ENCODE measurements around the gene RHEB. TPM values are rescaled to one million over a fixed set of nuclear protein-coding genes. Genes with fewer than 3 reads are reported as not detected.

The RHEB gene
- total RNA-seq, 1 donor from 2014 or later: 113 TPM

DNA sequence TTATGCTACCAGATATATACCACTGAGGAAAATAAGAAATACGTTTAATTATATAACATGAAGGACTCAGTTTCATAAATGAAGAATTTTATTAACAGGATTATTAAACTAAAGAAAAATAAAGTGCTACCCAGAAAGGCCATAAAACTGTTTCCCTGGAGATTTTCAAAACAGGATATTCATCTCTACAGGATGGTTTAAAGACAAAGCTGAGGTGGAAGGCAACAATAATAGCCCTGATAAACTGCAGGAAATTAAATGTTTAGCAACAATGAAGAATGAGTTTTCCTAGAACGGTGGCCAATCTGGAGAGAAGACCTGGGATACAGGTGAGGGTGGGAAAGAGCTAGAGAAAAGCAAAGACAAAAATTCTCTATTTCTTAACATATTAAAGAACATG lies 11.9 kb downstream of the RHEB start:
- Histone ChIP-seq H3K4me3 (no peak overlapping the region), H3K9me3 (replicated peaks) (no peaks in the 10 kb centered on the region), H3K27me3 (ENCODE audit: low read depth) (no peaks in the 10 kb centered on the region), H3K36me3 (no peaks in the 10 kb centered on the region), H3K4me1 (peaks cover 100% of the 10 kb centered on the region), H3K27ac (replicated peaks) (no peak overlapping the region)
- DNase-seq: no peak
- TF ChIP-seq, protein P1, sequence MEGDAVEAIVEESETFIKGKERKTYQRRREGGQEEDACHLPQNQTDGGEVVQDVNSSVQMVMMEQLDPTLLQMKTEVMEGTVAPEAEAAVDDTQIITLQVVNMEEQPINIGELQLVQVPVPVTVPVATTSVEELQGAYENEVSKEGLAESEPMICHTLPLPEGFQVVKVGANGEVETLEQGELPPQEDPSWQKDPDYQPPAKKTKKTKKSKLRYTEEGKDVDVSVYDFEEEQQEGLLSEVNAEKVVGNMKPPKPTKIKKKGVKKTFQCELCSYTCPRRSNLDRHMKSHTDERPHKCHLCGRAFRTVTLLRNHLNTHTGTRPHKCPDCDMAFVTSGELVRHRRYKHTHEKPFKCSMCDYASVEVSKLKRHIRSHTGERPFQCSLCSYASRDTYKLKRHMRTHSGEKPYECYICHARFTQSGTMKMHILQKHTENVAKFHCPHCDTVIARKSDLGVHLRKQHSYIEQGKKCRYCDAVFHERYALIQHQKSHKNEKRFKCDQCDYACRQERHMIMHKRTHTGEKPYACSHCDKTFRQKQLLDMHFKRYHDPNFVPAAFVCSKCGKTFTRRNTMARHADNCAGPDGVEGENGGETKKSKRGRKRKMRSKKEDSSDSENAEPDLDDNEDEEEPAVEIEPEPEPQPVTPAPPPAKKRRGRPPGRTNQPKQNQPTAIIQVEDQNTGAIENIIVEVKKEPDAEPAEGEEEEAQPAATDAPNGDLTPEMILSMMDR (IDR thresholded peaks at IDR 0.05; ENCODE audit: borderline replicate concordance): no peak
- intact Hi-C loops (cut with micrococcal nuclease): no loop called here

DNA sequence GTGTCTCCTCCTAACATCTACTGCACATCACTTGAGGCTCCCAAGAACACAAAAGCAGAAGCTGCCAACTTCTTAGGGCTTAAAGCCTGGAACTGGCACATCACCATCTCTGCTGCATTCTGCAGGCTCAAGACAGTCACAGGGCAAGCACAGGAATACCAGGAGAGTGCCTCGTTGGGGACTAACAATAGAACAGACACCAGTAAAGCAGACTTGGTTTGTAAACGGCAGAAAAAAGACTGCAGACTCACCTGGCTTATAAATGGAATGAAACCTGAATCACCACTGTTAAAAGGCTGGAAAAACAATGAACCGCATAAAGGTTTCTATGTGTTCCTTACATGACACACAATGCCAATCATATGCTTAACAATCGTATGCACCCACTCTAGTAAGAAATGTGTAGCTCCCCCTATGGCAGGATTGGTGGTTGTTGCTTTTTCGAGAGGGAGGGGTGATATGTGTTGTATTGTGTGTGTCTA lies 12.8 kb downstream of the RHEB start:
- peaks cover 97% of the 10 kb centered on the region for H3K4me1 ChIP-seq
- intact Hi-C loops (cut with micrococcal nuclease): no loop called here

DNA sequence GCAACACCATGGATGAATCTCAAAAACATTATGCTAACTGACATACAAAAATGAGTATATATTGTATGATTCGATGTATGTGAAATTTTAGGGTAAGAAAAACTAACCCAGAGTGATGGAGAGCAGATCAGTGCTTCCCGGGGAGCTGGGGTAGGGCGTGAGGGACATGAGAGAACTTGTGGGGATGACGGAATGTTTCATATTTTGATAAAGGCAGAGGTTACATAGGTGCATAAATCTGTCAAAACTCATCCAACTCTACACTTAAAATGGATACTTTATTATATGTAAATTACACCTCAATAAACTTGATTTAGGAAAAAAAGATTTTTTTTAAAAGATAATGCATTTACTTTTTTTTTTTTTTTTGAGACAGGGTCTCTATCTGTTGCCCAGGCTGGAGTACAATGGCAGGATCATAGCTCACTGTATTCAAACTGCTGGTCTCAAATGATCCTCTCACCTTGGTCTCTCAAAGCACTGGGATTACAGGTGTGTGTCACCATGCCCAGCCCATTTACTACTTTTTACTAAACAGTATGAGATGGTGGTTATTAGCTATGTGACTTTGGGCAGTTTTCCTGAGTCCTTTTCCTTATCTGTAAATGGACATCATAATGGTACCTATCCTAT lies 13.7 kb downstream of the RHEB start:
- TF ChIP-seq, protein P1 (IDR thresholded peaks at IDR 0.05; ENCODE audit: borderline replicate concordance): no peak
- Histone ChIP-seq H3K27me3 (ENCODE audit: low read depth) (no peaks in the 10 kb centered on the region), H3K9me3 (replicated peaks) (no peaks in the 10 kb centered on the region), H3K36me3 (peaks cover 3% of the 10 kb centered on the region), H3K27ac (replicated peaks) (peak overlapping the region; percentile 52), H3K4me3 (no peak overlapping the region), H3K4me1 (peaks cover 92% of the 10 kb centered on the region)
- DNase-seq: no peak
- intact Hi-C loops (cut with micrococcal nuclease): no loop called here

More for the DNA sequence above, 12.8 kb downstream of the RHEB start:
- TF ChIP-seq, protein P1 (IDR thresholded peaks at IDR 0.05; ENCODE audit: borderline replicate concordance): no peak
- Histone ChIP-seq H3K27ac (replicated peaks) (peak overlapping the region; percentile 52), H3K27me3 (ENCODE audit: low read depth) (no peaks in the 10 kb centered on the region), H3K9me3 (replicated peaks) (no peaks in the 10 kb centered on the region), H3K36me3 (no peaks in the 10 kb centered on the region), H3K4me3 (no peak overlapping the region)
- DNase-seq: no peak

DNA sequence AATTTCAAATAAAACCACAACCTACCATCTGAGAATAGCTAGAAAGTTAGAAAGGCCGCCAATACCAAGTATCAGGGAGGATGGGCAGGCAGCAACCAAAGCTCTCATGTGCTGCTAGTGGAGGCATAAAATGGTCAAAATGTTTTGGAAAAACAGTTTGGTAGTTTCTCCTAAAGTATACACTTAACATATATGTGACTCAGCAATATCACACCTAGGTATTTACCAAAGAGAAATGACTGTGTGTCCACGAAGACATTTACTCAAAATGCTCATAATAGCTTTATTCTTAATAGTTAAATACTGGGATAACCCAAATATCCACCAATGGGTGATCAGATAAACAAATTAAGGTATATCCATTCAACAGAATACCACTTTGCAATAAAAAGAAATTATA lies 14.3 kb downstream of the RHEB start:
- no peak for DNase-seq
- peaks cover 91% of the 10 kb centered on the region for H3K4me1 ChIP-seq
- H3K4me3 ChIP-seq: no peak overlapping the region
- H3K9me3 ChIP-seq (replicated peaks): no peaks in the 10 kb centered on the region
- TF ChIP-seq, protein P1 (IDR thresholded peaks at IDR 0.05; ENCODE audit: borderline replicate concordance): no peak
- peaks cover 3% of the 10 kb centered on the region for H3K36me3 ChIP-seq
- no peaks in the 10 kb centered on the region for H3K27me3 ChIP-seq (ENCODE audit: low read depth)
- no peak overlapping the region for H3K27ac ChIP-seq (replicated peaks)
- intact Hi-C loops (cut with micrococcal nuclease): no loop called here

DNA sequence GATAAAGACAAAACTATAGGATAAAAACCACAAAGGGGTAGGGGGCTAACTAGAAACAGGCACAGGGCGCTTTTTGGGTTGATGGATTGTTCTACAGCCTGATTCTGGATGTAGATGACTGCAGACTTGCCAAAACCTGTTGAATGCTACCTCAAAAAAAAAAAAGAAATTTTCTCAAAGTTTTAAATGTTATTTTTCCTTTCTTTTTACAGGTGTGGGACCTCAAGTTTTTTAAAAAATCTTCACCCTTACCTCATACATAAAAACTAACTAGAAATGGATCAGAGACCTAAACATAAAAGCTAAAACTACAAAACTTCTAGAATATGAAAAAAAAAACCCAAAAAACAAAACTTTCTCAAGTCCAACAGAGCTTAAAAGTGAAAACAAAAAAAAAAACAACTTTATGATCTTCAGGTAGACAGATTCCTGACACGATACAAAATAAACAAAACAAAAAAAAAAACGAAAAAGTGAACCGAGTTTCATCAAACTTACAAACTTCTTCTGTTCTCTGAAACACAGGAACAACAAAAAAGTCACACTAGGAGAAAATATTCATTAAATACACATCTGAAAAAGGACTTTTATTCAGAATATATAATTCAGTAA lies 14.9 kb downstream of the RHEB start:
- peaks cover 90% of the 10 kb centered on the region for H3K4me1 ChIP-seq
- peaks cover 3% of the 10 kb centered on the region for H3K36me3 ChIP-seq
- TF ChIP-seq, protein P1 (IDR thresholded peaks at IDR 0.05; ENCODE audit: borderline replicate concordance): no peak
- DNase-seq: no peak
- intact Hi-C loops (cut with micrococcal nuclease): no loop called here
- no peaks in the 10 kb centered on the region for H3K27me3 ChIP-seq (ENCODE audit: low read depth)
- H3K4me3 ChIP-seq: no peak overlapping the region
- H3K27ac ChIP-seq (replicated peaks): peak overlapping the region; percentile 35
- H3K9me3 ChIP-seq (replicated peaks): no peaks in the 10 kb centered on the region

Data from left ventricle myocardium inferior (tissue), 1 donor.